H1 (cell line): ENCODE measurements around the gene VSTM4. TPM values are rescaled to one million over a fixed set of nuclear protein-coding genes. Genes with fewer than 3 reads are reported as not detected.

Source experiments
- CTCF ChIA-PET: fragments of 300-600 bp; sonication (Branson Sonifier 250); formaldehyde crosslinking; loops from one replicate; lab custom pipeline; 2021; ENCODE audit not compliant: partially characterized antibody; lab: Charles Lee
- POLR2A ChIA-PET: fragments of 300-600 bp; sonication (Branson Sonifier 250); formaldehyde crosslinking; loops from one replicate; lab custom pipeline; 2021; ENCODE audit warnings: inconsistent platforms; ENCODE audit not compliant: partially characterized antibody; lab: Charles Lee
- DNase-seq, 2 experiments: peaks; one replicate each; pipeline versions ENCODE4 v3.0.0 to v3.0.0-alpha.2; 2010 to 2022; ENCODE audit warnings: low spot score in 2 of 2, low read depth in 1 of 2, mixed read lengths in 1 of 2
- FAIRE-seq: peaks from 2 replicates; lab custom pipeline; 2011; peaks lifted over from hg19 to GRCh38; lab: Jason Lieb, UNC
- H2AFZ ChIP-seq: 2 replicates; pipeline ENCODE4 v1.8.1; 2012; ENCODE audit warnings: low read length, inconsistent platforms
- H2AK5ac ChIP-seq: 2 replicates; pipeline ENCODE4 v1.6.1; 2013; ENCODE audit warnings: low read depth, low read length
- H2BK120ac ChIP-seq: replicated peaks from 2 replicates; pipeline ENCODE3; 2013; ENCODE audit warnings: low read depth, low read length, inconsistent platforms
- H2BK12ac ChIP-seq: 2 replicates; pipeline ENCODE4 v1.6.1; 2013; ENCODE audit warnings: low read depth, low read length
- H2BK15ac ChIP-seq: 2 replicates; pipeline ENCODE4 v1.6.1; 2013; ENCODE audit warnings: low read length
- H2BK20ac ChIP-seq: 2 replicates; pipeline ENCODE4 v1.6.1; 2013; ENCODE audit warnings: low read length
- H2BK5ac ChIP-seq: 2 replicates; pipeline ENCODE4 v1.6.1; 2013; ENCODE audit warnings: low read depth, low read length
- H3K14ac ChIP-seq: 2 replicates; pipeline ENCODE4 v1.6.1; 2013; ENCODE audit warnings: inconsistent platforms; ENCODE audit not compliant: insufficient read length
- H3K18ac ChIP-seq: 2 replicates; pipeline ENCODE4 v1.6.1; 2013; ENCODE audit warnings: low read length; ENCODE audit errors: extremely low read depth
- H3K23ac ChIP-seq: 2 replicates; pipeline ENCODE4 v1.6.1; 2013; ENCODE audit warnings: inconsistent platforms; ENCODE audit not compliant: insufficient read length
- H3K23me2 ChIP-seq: 2 replicates; pipeline ENCODE4 v1.6.1; 2013; ENCODE audit warnings: low read depth, low read length
- H3K27ac ChIP-seq: 2 replicates; pipeline ENCODE4 v1.6.1; 2011; ENCODE audit warnings: low read depth, low read length, inconsistent platforms
- H3K27me3 ChIP-seq, 4 experiments: replicated peaks in 1 of 4; 1 replicate in 1 of 4; 2 replicates in 3 of 4; pipeline versions ENCODE4 v1.6.1 to v1.8.1; 2011 to 2013; ENCODE audit warnings: low read length in 3 of 4, mild to moderate bottlenecking in 3 of 4, inconsistent platforms in 2 of 4, mixed read lengths in 2 of 4, moderate library complexity in 1 of 4; ENCODE audit not compliant: control insufficient read depth in 3 of 4, insufficient read depth in 3 of 4; ENCODE audit errors: extremely low read depth in 1 of 4
- H3K36me3 ChIP-seq, 4 experiments: 2 replicates each; pipeline versions ENCODE4 v1.6.1 to v1.8.1; 2011 to 2013; ENCODE audit warnings: mild to moderate bottlenecking in 4 of 4, low read length in 3 of 4, moderate library complexity in 2 of 4, control low read depth in 1 of 4, inconsistent platforms in 1 of 4; ENCODE audit not compliant: insufficient read depth in 4 of 4, control insufficient read depth in 2 of 4
- H3K4ac ChIP-seq: replicated peaks from 2 replicates; pipeline ENCODE3; 2013; ENCODE audit warnings: low read length, low read depth, mixed read lengths, inconsistent platforms; ENCODE audit not compliant: insufficient read length
- H3K4me1 ChIP-seq, 4 experiments: replicated peaks in 1 of 4; 1 replicate in 1 of 4; 2 replicates in 3 of 4; pipeline versions ENCODE4 v1.6.1 to v1.8.1; 2011 to 2013; ENCODE audit warnings: low read length in 3 of 4, inconsistent platforms in 2 of 4, mixed read lengths in 1 of 4; ENCODE audit not compliant: insufficient read depth in 4 of 4, control insufficient read depth in 3 of 4
- H3K4me2 ChIP-seq, 2 experiments: 2 replicates each; pipeline versions ENCODE4 v1.6.1 to v1.8.1; 2011 to 2013; ENCODE audit warnings: low read depth in 2 of 2, low read length in 2 of 2, control low read depth in 1 of 2, inconsistent platforms in 1 of 2, mild to moderate bottlenecking in 1 of 2; ENCODE audit not compliant: insufficient read depth in 1 of 2
- H3K4me3 ChIP-seq, 4 experiments: fragments of 200-600, 300-600 bp in 1 of 4; sonication (generic), shearing (Covaris generic), sonication (Bioruptor Twin) in 1 of 4; 2 replicates each; pipeline versions ENCODE4 v1.5.1 to v1.8.1; 2011 to 2016; ENCODE audit warnings: low read length in 4 of 4, low read depth in 3 of 4, control low read depth in 2 of 4, inconsistent platforms in 2 of 4, mild to moderate bottlenecking in 2 of 4, mixed read lengths in 1 of 4, moderate library complexity in 1 of 4; ENCODE audit not compliant: insufficient read depth in 2 of 4; ENCODE audit errors: extremely low read depth in 1 of 4
- H3K56ac ChIP-seq: replicated peaks from 2 replicates; pipeline ENCODE3; 2013; ENCODE audit warnings: low read depth, mild to moderate bottlenecking, mixed read lengths, low read length, inconsistent platforms; ENCODE audit not compliant: insufficient read length
- H3K79me1 ChIP-seq: 2 replicates; pipeline ENCODE4 v1.6.1; 2013; ENCODE audit warnings: low read depth, low read length, control low read depth
- H3K79me2 ChIP-seq, 2 experiments: 2 replicates each; pipeline versions ENCODE4 v1.6.1 to v1.8.1; 2012 to 2013; ENCODE audit warnings: low read length in 2 of 2, mild to moderate bottlenecking in 2 of 2, inconsistent platforms in 1 of 2; ENCODE audit not compliant: insufficient read depth in 2 of 2, control insufficient read depth in 1 of 2
- H3K9ac ChIP-seq, 4 experiments: replicated peaks in 1 of 4; 1 replicate in 1 of 4; 2 replicates in 3 of 4; pipeline versions ENCODE4 v1.6.1 to v1.8.1; 2011 to 2013; ENCODE audit warnings: low read depth in 3 of 4, low read length in 3 of 4, control low read depth in 2 of 4, mild to moderate bottlenecking in 2 of 4, moderate library complexity in 2 of 4, inconsistent platforms in 1 of 4; ENCODE audit errors: extremely low read depth in 1 of 4
- H3K9me3 ChIP-seq, 2 experiments: 2 replicates each; pipeline versions ENCODE4 v1.6.1 to v1.8.1; 2012 to 2013; ENCODE audit warnings: mild to moderate bottlenecking in 2 of 2, moderate library complexity in 2 of 2, control low read depth in 1 of 2, inconsistent platforms in 1 of 2, low read depth in 1 of 2, low read length in 1 of 2, mixed read lengths in 1 of 2; ENCODE audit not compliant: insufficient read depth in 2 of 2
- H4K20me1 ChIP-seq, 2 experiments: replicated peaks in 1 of 2; 2 replicates each; pipeline versions ENCODE3 to v1.8.1; 2011 to 2013; ENCODE audit warnings: inconsistent platforms in 2 of 2, low read length in 2 of 2, mild to moderate bottlenecking in 1 of 2; ENCODE audit not compliant: insufficient read depth in 2 of 2, control insufficient read depth in 1 of 2
- H4K5ac ChIP-seq: 2 replicates; pipeline ENCODE4 v1.6.1; 2013; ENCODE audit warnings: low read length, low read depth, mixed read lengths, inconsistent platforms; ENCODE audit not compliant: insufficient read length
- H4K8ac ChIP-seq: 2 replicates; pipeline ENCODE4 v1.8.0; 2013; ENCODE audit warnings: mild to moderate bottlenecking, moderate library complexity, low read length, inconsistent platforms; ENCODE audit not compliant: insufficient read depth; ENCODE audit errors: extremely low read depth
- H4K91ac ChIP-seq: replicated peaks from 2 replicates; pipeline ENCODE3; 2013; ENCODE audit warnings: low read length, mixed read lengths, inconsistent platforms; ENCODE audit not compliant: insufficient read length
- TCF12 ChIP-seq: IDR thresholded peaks from 2 replicates; pipeline ENCODE4 v1.6.1; 2011; ENCODE audit warnings: low read depth, mild to moderate bottlenecking, low read length
- WGBS, 2 experiments: shearing (Covaris generic) in 1 of 2; methylation state at CpG; one replicate each; pipeline versions ENCODE4 v1.1.6 to v1.1.7; 2013 to 2015; ENCODE audit warnings: low lambda C conversion rate in 2 of 2, mixed read lengths in 2 of 2, inconsistent platforms in 1 of 2, low coverage in 1 of 2, missing lambda C conversion rate in 1 of 2; ENCODE audit not compliant: insufficient replicate concordance in 2 of 2, insufficient coverage in 1 of 2, insufficient read length in 1 of 2; ENCODE audit errors: extremely low coverage in 1 of 2, missing lambda C conversion rate in 1 of 2; 5-methylcytosine and 5-hydroxymethylcytosine counted together
- polyA plus RNA-seq, 7 experiments: library from polyadenylated mRNA; depleted of rRNA in 3 of 7; stranded (reverse) in 5 of 7; unstranded in 2 of 7; fragments of >200 nt in 5 of 7; fragments of 200-250 nt in 2 of 7; gene quantifications; 1 replicate in 5 of 7; 2 replicates in 1 of 7; 4 replicates in 1 of 7; pipeline versions ENCODE4 v1.2.1 to v1.2.3, GENCODE V29; 2011 to 2013; ENCODE audit warnings: missing spikeins in 2 of 7, mixed read lengths in 2 of 7
- total RNA-seq: library from RNA; stranded (reverse); fragmentation: NEBNext Ultra II Directional; extraction: Animal tissue kit (Norgen Biotek cat#: 25700); gene quantifications from 2 replicates; pipeline ENCODE4 v1.2.1, GENCODE V29; 2021
- TF ChIP-seq, protein P1 (sequence below): IDR thresholded peaks from 2 replicates; pipeline ENCODE4 v1.6.1; 2011; ENCODE audit warnings: low read length, improper control_type of control experiment

VSTM4 gene
- total and polyA plus RNA-seq, 2 of the 8 experiments (the other 6 are each of a cell fraction or from before 2014, with no cell fraction given) = 0.48 to 0.73 TPM

DNA sequence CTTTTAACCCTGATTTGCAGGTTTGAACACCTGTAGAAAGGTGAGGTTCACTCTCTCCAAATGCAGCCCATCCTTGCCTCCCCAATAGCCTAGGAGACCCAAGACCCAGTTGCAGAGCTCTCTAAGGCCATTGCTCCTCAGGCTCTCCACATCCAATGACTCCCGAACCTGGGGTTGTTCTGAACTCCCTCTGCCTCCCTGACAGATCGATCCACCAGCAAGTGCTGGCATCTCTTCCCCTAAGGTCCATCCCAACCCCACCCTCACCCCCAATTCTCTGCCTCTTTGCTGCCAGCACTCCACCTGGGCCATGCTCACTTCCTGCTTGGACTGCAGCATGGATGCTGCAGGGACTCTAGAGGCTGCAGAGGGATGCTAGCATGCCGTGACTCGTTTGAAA, 37.8 kb upstream of the VSTM4 start:
- Histone ChIP-seq H3K18ac (no peak overlapping the region), H2BK120ac (no peak overlapping the region), H3K4me3 (no peak overlapping the region), H3K23me2 (no peaks in the 10 kb centered on the region), H3K9ac (no peak overlapping the region), H3K79me2 (no peaks in the 10 kb centered on the region), H2AFZ (no peak overlapping the region), H3K4me2 (no peak overlapping the region), H2BK20ac (no peak overlapping the region), H3K14ac (no peak overlapping the region), H3K9me3 (no peaks in the 10 kb centered on the region), H4K8ac (no peak overlapping the region), H3K4me1 (no peaks in the 10 kb centered on the region; a peak in 1 of 7 replicates), H3K23ac (no peak overlapping the region), H3K79me1 (no peaks in the 10 kb centered on the region), H2BK15ac (no peak overlapping the region), H3K4ac (no peak overlapping the region), H4K91ac (no peak overlapping the region), H3K27me3 (no peaks in the 10 kb centered on the region), H2BK5ac (no peak overlapping the region), H3K27ac (no peak overlapping the region), H4K5ac (no peak overlapping the region), H2AK5ac (no peak overlapping the region), H2BK12ac (no peak overlapping the region; the same call in 1 of the 2 replicates), H4K20me1 (no peaks in the 10 kb centered on the region), H3K36me3 (no peaks in the 10 kb centered on the region), H3K56ac (no peak overlapping the region)
- TF ChIP-seq TCF12 = no peak
- TF ChIP-seq, protein P1, sequence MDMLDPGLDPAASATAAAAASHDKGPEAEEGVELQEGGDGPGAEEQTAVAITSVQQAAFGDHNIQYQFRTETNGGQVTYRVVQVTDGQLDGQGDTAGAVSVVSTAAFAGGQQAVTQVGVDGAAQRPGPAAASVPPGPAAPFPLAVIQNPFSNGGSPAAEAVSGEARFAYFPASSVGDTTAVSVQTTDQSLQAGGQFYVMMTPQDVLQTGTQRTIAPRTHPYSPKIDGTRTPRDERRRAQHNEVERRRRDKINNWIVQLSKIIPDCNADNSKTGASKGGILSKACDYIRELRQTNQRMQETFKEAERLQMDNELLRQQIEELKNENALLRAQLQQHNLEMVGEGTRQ = no peak
- WGBS, 2 experiments = 85% methylated on average over 3 of the region's 4 CpGs; no CpG with 5 or more reads in 1 of the 2 experiments
- ChIA-PET CTCF (interaction anchor here (1.4 to 5.0 kb wide), 2 partner anchors 10 to 11 kb away, joined by 4 to 27 read pairs; no protein-coding TSS in a partner anchor), POLR2A (no interaction called here)
- FAIRE-seq = no peak
- no peak for DNase-seq
